HEK293T (cell line): ENCODE measurements around the gene CFAP74.

Experiments
- ARNT ChIP-seq: fragments of 450-650 bp; IDR thresholded peaks from 2 replicates; pipeline ENCODE4 v1.6.1; 2017; ENCODE audit warnings: mild to moderate bottlenecking
- BHLHE40 ChIP-seq: fragments of 450-650 bp; IDR thresholded peaks from 2 replicates; pipeline ENCODE4 v1.6.1; 2016; ENCODE audit warnings: mild to moderate bottlenecking, moderate library complexity, borderline replicate concordance
- CTBP1 ChIP-seq: fragments of 450-650 bp; IDR thresholded peaks from 2 replicates; pipeline ENCODE4 v1.6.1; 2016; ENCODE audit warnings: borderline replicate concordance
- ELF4 ChIP-seq: fragments of 450-650 bp; IDR thresholded peaks from 2 replicates; pipeline ENCODE4 v1.6.1; 2017; ENCODE audit warnings: antibody characterized with exemption
- FOXA1 ChIP-seq: fragments of 450-650 bp; IDR thresholded peaks from 2 replicates; pipeline ENCODE4 v1.6.1; 2016; ENCODE audit warnings: mild to moderate bottlenecking
- FOXK2 ChIP-seq: fragments of 450-650 bp; IDR thresholded peaks from 2 replicates; pipeline ENCODE4 v1.6.1; 2016; ENCODE audit warnings: mild to moderate bottlenecking
- FOXM1 ChIP-seq: fragments of 450-650 bp; IDR thresholded peaks from 2 replicates; pipeline ENCODE4 v1.6.1; 2017; ENCODE audit warnings: mild to moderate bottlenecking, borderline replicate concordance
- LEF1 ChIP-seq: fragments of 450-650 bp; IDR thresholded peaks from 2 replicates; pipeline ENCODE4 v1.6.1; 2017; ENCODE audit warnings: mild to moderate bottlenecking, borderline replicate concordance
- NFRKB ChIP-seq: fragments of 450-650 bp; IDR thresholded peaks from 2 replicates; pipeline ENCODE4 v1.6.1; 2016; ENCODE audit warnings: mild to moderate bottlenecking, moderate library complexity
- SP1 ChIP-seq: fragments of 450-650 bp; IDR thresholded peaks from 2 replicates; pipeline ENCODE4 v1.6.1; 2017
- SUZ12 ChIP-seq: fragments of 450-650 bp; IDR thresholded peaks from 2 replicates; pipeline ENCODE4 v1.6.1; 2016; ENCODE audit warnings: mild to moderate bottlenecking
- TARDBP ChIP-seq: fragments of 450-650 bp; IDR thresholded peaks from 2 replicates; pipeline ENCODE4 v1.6.1; 2016
- ZNF384 ChIP-seq: fragments of 450-650 bp; IDR thresholded peaks from 2 replicates; pipeline ENCODE4 v1.6.1; 2016

- TF ChIP-seq SUZ12 (no peak), FOXA1 (no peak), ELF4 (no peak), BHLHE40 (no peak), ZNF384 (no peak), FOXM1 (no peak), LEF1 (no peak), SP1 (no peak), TARDBP (no peak), ARNT (no peak), FOXK2 (no peak), CTBP1 (no peak), NFRKB (no peak)
Observed at GRCh38 chr1:2046174-2046917, 42.8 kb upstream of the CFAP74 start.
